ENCODE results near the gene CNKSR3.

Gene CNKSR3

GRCh38 chr6:154350293-154350692, 160.2 kb downstream of the CNKSR3 start:
- no peak for DNase-seq (ENCODE audit: low read depth)

GRCh38 chr6:154347981-154348380, 162.5 kb downstream of the CNKSR3 start:
- DNase-seq (ENCODE audit: low read depth): no peak

- no peak for DNase-seq (ENCODE audit: low read depth)
Observed at GRCh38 chr6:154345811-154346210, 164.7 kb downstream of the CNKSR3 start.

GRCh38 chr6:154343473-154344308, 166.8 kb downstream of the CNKSR3 start:
- DNase-seq (ENCODE audit: low read depth): peak; percentile 21

- DNase-seq (ENCODE audit: low read depth): no peak
Observed at GRCh38 chr6:154341871-154342270, 168.6 kb downstream of the CNKSR3 start.

GRCh38 chr6:154341336-154341735, 169.1 kb downstream of the CNKSR3 start:
- no peak for DNase-seq (ENCODE audit: low read depth)
